DLD1 (cell line): ENCODE results near the gene VASN.

ENCODE experiments used
- in situ Hi-C: cut with HindIII; loops from 2 replicates; pipeline ENCODE4 v1.10.0; 2017; ENCODE audit warnings: low sequenced_read_pairs

Gene VASN

GRCh38 chr16:4370570-4371356 lies 885 bp upstream of the VASN start:
- in situ Hi-C loops, result no loop called here

- in situ Hi-C loops, result no loop called here
These were observed 441 bp downstream of the VASN start for GRCh38 chr16:4372001-4372577.

- in situ Hi-C loops, result no loop called here
These were observed 1.1 kb downstream of the VASN start for GRCh38 chr16:4372578-4373355.

GRCh38 chr16:4373356-4373908 lies 1.8 kb downstream of the VASN start:
- in situ Hi-C loops, result no loop called here

- in situ Hi-C loops, result no loop called here
These were observed 2.5 kb downstream of the VASN start for GRCh38 chr16:4373909-4374742.

- in situ Hi-C loops, result no loop called here
These were observed 4.1 kb downstream of the VASN start for GRCh38 chr16:4375717-4376116.

- in situ Hi-C loops, result no loop called here
These were observed 4.7 kb downstream of the VASN start for GRCh38 chr16:4376126-4376892.

GRCh38 chr16:4376893-4377572 lies 5.4 kb downstream of the VASN start:
- in situ Hi-C loops, result no loop called here

- in situ Hi-C loops, result no loop called here
These were observed 6.0 kb downstream of the VASN start for GRCh38 chr16:4377573-4378154.

GRCh38 chr16:4378161-4378666 lies 6.6 kb downstream of the VASN start:
- in situ Hi-C loops, result no loop called here

GRCh38 chr16:4378999-4379690 lies 7.5 kb downstream of the VASN start:
- in situ Hi-C loops, result no loop called here

- in situ Hi-C loops, result no loop called here
These were observed 8.7 kb downstream of the VASN start for GRCh38 chr16:4380119-4381063.

GRCh38 chr16:4381072-4381934 lies 9.7 kb downstream of the VASN start:
- in situ Hi-C loops, result no loop called here

- in situ Hi-C loops, result no loop called here
These were observed 10.5 kb downstream of the VASN start for GRCh38 chr16:4381935-4382794.

- in situ Hi-C loops, result no loop called here
These were observed 11.2 kb downstream of the VASN start for GRCh38 chr16:4382795-4383357.
